HG03025 (cell line): ENCODE data around the gene ZNF580.

Experiments used
- ATAC-seq: cut with Tn5 transposase; IDR thresholded peaks from one replicate; pipeline ENCODE4 v1.9.1; 2021; ENCODE audit warnings: mild to moderate bottlenecking, moderate library complexity; ENCODE audit not compliant: unreplicated experiment, low FRiP score

ZNF580 gene

DNA sequence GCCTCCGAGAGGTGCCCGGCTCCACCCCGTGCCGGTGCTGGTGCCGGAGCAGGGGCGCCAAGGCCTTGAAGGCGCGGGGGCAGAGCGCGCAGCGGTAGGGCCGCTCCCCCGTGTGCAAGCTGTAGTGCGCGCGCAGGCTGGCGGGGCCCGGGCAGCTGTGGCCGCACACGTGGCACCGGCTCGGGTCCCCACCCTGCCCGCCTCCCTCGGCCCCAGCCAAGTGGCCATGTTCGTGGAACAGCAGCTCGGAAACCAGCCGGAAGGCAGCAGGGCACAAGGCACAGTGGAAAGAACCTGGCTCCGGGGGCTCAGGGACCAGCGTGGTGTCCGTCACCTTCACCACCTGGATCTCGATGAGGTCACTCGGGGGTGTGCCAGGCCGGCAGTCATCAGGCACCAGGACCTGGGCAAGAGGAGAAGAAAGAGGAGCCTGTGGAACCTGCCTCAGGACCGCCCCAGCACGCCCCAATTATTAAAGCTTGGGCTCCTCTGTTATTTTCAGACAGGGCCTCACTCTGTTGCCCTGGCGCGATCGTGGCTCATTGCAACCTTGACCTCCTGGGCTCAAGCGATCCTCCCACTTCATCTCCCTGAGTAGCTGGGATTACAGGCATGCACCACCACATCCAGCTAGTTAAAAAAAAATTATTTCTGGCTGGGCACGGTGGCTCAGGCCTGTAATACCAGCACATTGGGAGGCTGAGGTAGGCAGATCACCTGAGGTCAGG is 18.4 kb upstream of the ZNF580 start:
- ATAC-seq = no peak

- no peak for ATAC-seq
These were observed 17.7 kb upstream of the ZNF580 start for GRCh38 chr19:55623130-55623529.

GRCh38 chr19:55623561-55623960 is 17.2 kb upstream of the ZNF580 start:
- ATAC-seq = no peak

DNA sequence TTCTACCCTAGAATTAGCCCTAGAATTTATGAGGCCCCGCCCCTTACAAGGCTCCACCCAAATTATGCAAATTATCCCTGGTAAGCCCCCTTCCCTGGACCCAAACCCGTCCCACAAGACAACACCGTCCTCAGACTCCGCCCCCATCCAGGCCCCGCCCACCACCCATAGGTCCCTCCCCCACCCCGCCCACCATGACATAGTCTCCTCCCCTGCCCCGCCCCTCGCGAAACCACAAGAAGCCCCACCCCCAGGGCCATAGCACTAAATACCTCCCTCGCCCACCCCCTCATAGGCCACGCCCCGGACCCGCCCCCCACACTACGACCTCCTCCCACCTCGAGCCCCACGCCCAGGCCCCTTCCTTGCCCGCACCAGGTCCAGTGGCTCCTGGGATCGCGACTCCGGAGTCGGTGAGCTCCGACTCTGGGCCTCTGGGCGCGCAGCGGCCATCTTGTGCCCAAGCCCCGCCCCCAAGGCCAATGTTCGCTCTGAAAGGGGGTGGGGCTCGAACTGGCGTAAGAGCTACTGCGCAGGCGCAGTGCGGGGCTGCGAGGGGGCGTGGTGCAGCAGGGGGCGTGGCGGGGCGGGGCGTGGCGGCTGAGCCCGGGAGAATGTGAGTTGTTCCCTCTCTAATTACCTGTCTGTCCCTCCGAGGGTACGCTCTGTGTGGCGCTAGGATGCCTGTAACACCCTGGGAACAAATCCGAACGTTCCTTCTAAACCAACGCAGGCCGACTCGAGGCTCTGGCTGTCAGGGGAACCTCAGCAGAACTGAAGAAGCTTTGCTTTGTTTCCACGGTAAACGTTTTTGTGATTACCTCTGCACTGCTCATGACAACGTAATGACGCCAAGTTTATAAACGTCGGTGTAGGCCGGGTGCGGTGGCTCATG is 16.4 kb upstream of the ZNF580 start, which contains the start of gene ZNF784:
ZNF784 (minus strand) TSS at position 458 of the 895 bp plus-strand sequence; CDS start at position 453, 5 bp downstream.
- ATAC-seq = no peak

GRCh38 chr19:55625004-55625326 is 15.8 kb upstream of the ZNF580 start:
- no peak for ATAC-seq

GRCh38 chr19:55626350-55626749 is 14.5 kb upstream of the ZNF580 start:
- no peak for ATAC-seq

GRCh38 chr19:55632463-55632834 is 8.4 kb upstream of the ZNF580 start:
- ATAC-seq = no peak

DNA sequence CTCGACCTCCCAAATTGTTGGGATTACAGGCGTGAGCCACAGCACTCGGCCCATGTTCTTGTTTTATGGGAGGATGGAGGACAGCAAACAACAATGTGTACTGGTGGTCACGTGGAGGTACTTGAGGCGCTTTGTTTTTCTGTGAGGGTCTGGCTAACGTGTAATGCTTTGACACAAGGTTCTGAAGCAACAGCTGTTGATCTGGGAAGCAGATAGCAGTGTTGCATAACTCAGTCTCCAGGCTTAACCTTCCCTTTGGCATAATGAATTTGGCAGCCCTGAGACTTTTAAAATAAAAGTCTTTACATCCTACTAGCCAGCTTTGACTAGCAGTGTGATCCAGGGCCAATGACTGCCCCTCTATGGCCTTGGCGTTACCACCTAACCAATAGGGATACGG is 6.9 kb upstream of the ZNF580 start:
- no peak for ATAC-seq

DNA sequence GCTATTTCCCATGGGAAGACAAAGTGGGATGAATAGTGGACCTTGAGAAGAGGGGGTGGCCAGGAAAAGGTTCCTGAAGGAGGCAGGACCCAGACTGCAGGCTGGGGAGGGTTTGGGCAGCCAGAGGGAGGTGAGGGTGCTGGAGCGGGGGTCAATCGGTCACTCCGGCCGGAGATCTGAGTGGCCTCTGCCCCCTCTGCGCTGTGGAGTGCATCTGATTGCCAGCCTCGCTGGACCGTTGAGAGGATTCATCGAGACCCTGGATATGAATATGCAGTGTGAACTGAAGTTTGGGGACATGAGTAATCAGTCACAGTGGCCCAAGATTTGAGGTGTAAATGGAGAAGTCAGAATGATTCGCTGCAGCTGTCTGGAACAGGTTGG is 5.5 kb upstream of the ZNF580 start:
- no peak for ATAC-seq

DNA sequence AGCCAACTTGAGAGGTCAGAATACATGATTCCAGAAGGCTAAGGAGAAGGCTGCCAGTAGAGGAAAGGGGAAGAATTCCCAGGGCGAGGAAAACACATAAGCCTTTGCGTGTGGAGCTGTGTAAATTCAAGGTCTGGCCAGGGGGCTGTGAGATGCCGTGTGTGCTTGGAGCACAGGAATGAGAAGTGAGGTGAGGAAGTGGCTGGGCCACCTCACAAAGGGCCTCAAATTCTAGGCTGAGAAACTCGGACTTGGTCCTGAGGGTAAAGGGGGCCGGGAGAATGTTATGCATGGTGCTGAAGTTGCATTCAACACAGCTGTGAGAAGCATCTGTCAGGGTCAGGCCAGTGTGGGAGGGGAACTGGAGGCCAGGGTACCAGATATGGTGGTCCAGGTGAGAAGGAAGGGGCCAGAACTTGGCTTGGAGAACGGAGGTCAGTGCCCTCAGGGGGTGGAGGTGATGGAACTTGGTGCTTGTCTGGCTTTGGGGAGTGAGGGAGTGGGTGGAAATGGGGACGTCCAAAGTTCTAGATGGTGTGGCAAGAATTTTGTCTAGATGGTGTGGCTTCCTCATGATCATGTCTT is 4.9 kb upstream of the ZNF580 start:
- ATAC-seq = no peak

- no peak for ATAC-seq
These were observed 4.1 kb upstream of the ZNF580 start for GRCh38 chr19:55636723-55637122.

GRCh38 chr19:55637534-55637933 is 3.3 kb upstream of the ZNF580 start:
- ATAC-seq = no peak

GRCh38 chr19:55638864-55639359 is 1.9 kb upstream of the ZNF580 start:
- no peak for ATAC-seq

GRCh38 chr19:55640043-55640576 is 692 bp upstream of the ZNF580 start:
- ATAC-seq = no peak

DNA sequence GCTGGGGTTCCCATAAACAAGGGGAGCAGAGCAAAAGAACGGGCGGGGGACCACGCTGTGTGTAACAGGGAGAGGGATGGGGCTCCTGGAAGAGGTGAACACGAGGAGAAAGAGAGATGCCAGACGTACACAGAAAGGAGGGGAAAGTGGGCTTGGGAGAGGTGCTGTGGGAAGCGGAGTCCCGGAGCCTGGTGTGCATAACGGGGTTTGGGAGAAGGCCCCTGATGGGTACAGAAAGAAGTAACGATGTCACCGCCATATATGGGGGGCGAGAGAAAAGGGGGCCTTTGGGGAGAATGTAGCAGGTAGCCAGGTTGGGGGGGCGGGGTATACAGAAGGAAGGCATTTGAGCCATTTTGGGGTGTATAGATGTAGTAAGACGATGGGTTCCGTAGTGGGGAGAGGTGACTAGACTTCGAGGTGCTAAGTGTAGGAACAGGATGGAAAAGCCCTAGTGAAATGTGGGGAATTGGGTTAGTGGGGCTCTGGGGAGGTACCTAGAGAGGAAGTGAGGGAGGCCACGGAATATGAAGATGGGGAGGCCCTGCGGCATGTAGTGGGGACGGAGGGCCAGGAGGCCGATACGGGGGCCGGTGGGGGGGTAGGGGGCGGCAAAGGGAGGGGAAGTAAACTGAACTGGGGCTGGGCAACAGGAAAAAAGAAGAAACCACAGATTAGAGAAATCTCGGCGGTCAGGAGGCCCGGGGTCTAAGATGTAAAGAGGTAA is 787 bp downstream of the ZNF580 start:
- ATAC-seq = no peak

- no peak for ATAC-seq
These were observed 1.6 kb downstream of the ZNF580 start for GRCh38 chr19:55642153-55643002.

DNA sequence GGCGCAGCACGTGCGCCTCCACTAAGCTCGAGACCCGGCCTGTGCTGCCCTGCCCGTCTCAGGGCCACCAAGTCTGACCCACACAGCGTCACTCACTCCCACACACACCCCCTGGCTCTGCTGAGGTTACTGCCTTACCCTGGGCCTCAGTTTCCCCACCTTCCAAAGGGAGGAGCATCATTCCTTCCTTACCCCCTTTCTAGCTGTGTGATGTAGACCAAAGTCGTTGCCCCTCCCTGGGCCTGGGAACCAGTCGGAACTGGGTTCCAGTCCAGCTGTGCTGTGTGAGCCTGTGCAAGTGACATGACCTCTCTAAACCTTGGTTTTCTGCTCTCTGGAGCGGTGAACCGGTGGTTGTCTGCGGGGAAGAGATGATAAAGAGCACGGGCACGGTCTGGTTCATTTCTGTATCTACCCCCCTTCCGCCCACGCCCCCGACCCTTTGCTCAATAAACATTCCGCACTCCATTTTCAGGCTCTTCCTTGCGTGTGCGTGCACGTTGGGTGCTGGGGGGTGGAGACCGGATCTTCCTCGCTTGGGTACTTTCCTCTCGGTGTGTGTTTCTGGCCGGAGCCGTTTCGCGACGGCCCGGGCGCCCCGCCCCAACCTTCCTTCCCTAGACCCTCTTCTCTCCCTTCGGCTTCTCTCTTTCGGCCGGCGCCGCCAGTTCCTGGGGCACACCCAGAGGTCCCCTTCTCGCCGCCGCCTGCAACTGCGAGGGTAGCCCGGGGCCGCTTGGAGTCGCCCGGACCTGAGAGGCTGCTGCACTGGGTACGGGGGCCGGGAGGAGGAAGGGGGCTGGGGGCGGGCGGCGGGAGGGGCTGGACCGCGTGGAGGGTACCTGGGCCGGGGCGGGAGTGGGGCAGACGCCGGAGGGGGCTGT is 2.4 kb downstream of the ZNF580 start, which contains the start of gene ZNF581:
ZNF581 (plus strand) TSS at position 647 of the 884 bp plus-strand sequence. CDS start 923 bp downstream, outside the sequence.
- ATAC-seq = no peak

DNA sequence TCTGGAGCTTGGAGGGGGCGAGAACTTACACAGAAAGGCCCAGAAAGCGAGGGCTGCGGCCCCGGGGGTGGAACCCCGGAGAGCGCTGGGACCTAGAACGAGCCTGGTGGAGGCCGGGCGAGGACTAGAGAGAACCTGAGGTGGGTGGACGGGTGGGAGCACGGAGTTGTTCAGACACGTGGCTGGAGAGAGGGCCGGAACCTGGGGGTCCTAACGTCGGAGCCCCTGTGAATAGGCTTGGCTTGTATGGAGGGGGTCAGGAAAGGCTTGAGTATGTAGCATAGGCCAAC is 3.0 kb downstream of the ZNF580 start:
- no peak for ATAC-seq
